Tibial artery (tissue), 4 donors: ENCODE results near the gene DLGAP1.
"Not testable (repeated sequence)": the region's sequence is repeated elsewhere in the genome, so short reads cannot be mapped to it uniquely, and the experiment has no call there.

Experiments
- DNase-seq, 2 donors: peaks; one replicate each; pipeline ENCODE4 v3.0.0-alpha.2; 2019
- H3K27ac ChIP-seq, 2 donors: fragments of 200-600 bp; sonication (generic) in 1 of 2; 1 replicate in 1 of 2; 2 replicates in 1 of 2; pipeline ENCODE4 v1.5.1; 2018 to 2019; ENCODE audit warnings: mild to moderate bottlenecking in 1 of 2
- H3K27me3 ChIP-seq, 2 donors: fragments of 200-600 bp; sonication (generic) in 1 of 2; one replicate each; pipeline versions ENCODE4 v1.5.1 to v1.6.0; 2016 to 2019
- H3K36me3 ChIP-seq, 3 donors: fragments of 200-600 bp; sonication (generic) in 2 of 3; one replicate each; pipeline ENCODE4 v1.5.1; 2016 to 2019; ENCODE audit warnings: mild to moderate bottlenecking in 2 of 3
- H3K4me1 ChIP-seq, 4 donors: fragments of 200-600 bp; sonication (generic) in 2 of 4; 1 replicate in 3 of 4; 2 replicates in 1 of 4; pipeline ENCODE4 v1.5.1; 2016 to 2019
- H3K4me3 ChIP-seq, 2 donors: fragments of 200-600 bp; sonication (generic) in 1 of 2; 1 replicate in 1 of 2; 2 replicates in 1 of 2; pipeline ENCODE4 v1.5.1; 2018 to 2019; ENCODE audit warnings: mild to moderate bottlenecking in 2 of 2
- H3K9me3 ChIP-seq, 3 donors: fragments of 200-600 bp; sonication (generic) in 1 of 3; one replicate each; pipeline ENCODE4 v1.5.1; 2016 to 2019
- intact Hi-C: fragments of 100-400 bp; cut with DNase I; formaldehyde crosslinking; loops from one replicate; pipeline ENCODE4 v1.15.0; 2023; ENCODE audit warnings: low total_unique reads
- TF ChIP-seq, protein P1 (sequence below), 2 experiments: fragments of 200-600 bp in 1 of 2; fragments of 450-650 bp in 1 of 2; IDR thresholded peaks; one replicate each; pipeline ENCODE4 v1.5.1; 2017 to 2019; ENCODE audit warnings: antibody characterized with exemption in 2 of 2, mild to moderate bottlenecking in 1 of 2, moderate library complexity in 1 of 2

The DLGAP1 gene

DNA sequence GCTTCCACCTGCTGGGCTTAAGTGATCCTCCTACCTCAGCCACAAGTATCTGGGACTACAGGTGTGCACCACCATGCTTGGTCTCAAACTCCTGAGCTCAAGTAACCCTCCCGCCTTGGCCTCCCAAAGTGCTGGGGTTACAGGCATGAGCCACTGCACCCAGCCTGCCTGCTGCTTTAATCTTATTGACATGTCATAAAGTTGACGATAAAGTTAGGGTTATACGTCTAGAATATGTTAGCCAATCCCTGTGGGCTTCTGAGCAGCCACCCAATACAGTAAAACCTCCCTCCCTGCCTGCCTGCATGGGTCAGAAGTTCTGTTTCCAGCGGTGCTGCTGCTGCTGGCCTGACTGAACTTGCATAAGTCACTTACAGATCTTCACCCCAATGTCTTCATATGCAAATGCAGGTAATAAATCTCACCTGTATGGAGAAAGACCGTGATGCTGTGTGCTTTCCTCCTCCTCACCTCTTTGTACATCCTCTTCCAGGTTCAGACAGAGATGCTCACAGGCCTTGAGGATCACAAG, 975.1 kb downstream of the DLGAP1 start:
- H3K9me3 ChIP-seq: no peaks in the 10 kb centered on the region
- H3K36me3 ChIP-seq: no peaks in the 10 kb centered on the region
- no peak for DNase-seq
- no peaks in the 10 kb centered on the region for H3K4me1 ChIP-seq
- no peaks in the 10 kb centered on the region for H3K27me3 ChIP-seq
- H3K4me3 ChIP-seq: no peak overlapping the region
- TF ChIP-seq, protein P1, sequence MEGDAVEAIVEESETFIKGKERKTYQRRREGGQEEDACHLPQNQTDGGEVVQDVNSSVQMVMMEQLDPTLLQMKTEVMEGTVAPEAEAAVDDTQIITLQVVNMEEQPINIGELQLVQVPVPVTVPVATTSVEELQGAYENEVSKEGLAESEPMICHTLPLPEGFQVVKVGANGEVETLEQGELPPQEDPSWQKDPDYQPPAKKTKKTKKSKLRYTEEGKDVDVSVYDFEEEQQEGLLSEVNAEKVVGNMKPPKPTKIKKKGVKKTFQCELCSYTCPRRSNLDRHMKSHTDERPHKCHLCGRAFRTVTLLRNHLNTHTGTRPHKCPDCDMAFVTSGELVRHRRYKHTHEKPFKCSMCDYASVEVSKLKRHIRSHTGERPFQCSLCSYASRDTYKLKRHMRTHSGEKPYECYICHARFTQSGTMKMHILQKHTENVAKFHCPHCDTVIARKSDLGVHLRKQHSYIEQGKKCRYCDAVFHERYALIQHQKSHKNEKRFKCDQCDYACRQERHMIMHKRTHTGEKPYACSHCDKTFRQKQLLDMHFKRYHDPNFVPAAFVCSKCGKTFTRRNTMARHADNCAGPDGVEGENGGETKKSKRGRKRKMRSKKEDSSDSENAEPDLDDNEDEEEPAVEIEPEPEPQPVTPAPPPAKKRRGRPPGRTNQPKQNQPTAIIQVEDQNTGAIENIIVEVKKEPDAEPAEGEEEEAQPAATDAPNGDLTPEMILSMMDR (IDR thresholded peaks at IDR 0.05): no peak
- no peak overlapping the region for H3K27ac ChIP-seq
- intact Hi-C loops: no loop called here

DNA sequence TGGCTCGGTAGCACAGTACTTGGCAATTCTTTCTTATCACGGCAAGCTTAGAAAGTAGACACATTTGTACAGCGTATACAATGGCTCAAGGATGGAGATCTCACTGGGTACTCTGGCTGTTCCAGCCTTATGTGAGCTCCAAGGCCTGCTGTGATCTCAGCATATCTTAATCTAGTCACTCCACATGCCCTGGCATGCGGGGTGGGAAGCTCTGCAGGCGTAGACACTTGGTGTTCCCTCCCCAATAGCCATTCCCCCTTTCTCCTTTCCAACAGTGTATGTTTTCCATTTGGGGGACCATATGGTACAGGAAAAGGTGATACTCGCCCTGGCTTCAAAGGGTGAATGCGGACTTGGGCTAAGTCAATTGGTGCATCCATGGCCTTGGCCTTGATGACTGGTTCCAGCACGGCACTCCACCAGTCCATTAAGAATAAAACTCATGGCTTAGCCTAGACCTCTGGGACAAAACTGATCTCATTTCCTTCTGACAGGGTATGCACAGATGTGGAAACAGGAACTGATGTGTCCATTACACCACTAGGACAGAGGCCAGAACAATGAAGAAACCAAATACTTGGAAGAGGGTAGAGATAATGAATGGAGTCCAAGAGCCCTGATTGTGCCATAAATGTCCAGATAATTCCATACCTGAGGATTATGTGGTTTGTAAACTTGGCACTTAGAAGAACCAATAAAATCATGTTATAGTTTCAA, 976.7 kb downstream of the DLGAP1 start:
- H3K27me3 ChIP-seq: no peaks in the 10 kb centered on the region
- peaks cover 0 to 3% (median 0%) of the 10 kb centered on the region in 3 donors for H3K9me3 ChIP-seq
- H3K36me3 ChIP-seq: no peaks in the 10 kb centered on the region
- TF ChIP-seq, protein P1 (IDR thresholded peaks at IDR 0.05): no peak
- DNase-seq: no peak
- no peak overlapping the region for H3K4me3 ChIP-seq
- H3K4me1 ChIP-seq: no peaks in the 10 kb centered on the region
- no peak overlapping the region for H3K27ac ChIP-seq
- intact Hi-C loops: no loop called here

DNA sequence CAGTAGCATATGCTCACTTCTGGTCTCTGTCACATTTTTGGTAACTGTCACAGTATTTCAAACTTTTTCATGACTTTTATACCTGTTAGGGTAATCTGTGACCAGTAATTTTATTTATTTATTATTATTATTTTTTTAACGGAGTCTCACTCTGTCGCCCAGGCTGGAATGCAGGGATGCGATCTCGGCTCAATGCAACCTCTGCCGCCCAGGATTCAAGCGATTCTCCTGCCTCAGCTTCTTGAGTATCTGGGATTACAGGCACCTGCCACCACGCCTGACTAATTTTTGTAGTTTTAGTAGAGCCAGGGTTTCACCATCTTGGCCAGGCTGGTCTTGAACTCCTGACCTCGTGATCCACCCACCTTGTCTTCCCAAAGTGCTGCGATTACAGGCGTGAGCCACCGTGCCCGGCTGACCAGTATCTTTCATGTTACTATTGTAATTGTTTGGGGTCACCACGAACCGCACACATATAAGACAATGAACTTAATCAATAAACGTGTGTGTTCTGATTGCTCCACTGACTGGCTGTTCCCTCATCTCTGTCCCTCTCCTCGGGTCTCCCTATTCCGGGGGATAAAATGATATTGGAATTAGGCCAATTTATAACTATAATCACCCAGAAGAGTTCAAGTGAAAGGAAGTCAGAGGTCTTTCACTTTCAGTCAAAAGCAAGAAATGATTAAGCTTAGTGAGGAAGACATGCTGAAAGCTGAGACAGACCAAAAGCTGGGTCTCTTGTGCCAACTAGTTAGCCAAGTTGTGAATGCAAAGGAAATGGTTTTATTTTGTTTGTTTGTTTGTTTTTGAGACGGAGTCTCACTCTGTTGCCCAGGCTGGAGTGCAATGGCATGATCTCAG, 982.2 kb downstream of the DLGAP1 start:
- no peak for DNase-seq
- Histone ChIP-seq H3K36me3 (no peaks in the 10 kb centered on the region), H3K4me1 (no peaks in the 10 kb centered on the region), H3K27me3 (no peaks in the 10 kb centered on the region), H3K9me3 (peaks cover 0 to 3% (median 0%) of the 10 kb centered on the region in 3 donors), H3K4me3 (no peak overlapping the region), H3K27ac (no peak overlapping the region)
- TF ChIP-seq, protein P1 (IDR thresholded peaks at IDR 0.05): no peak
- intact Hi-C loops: no loop called here

DNA sequence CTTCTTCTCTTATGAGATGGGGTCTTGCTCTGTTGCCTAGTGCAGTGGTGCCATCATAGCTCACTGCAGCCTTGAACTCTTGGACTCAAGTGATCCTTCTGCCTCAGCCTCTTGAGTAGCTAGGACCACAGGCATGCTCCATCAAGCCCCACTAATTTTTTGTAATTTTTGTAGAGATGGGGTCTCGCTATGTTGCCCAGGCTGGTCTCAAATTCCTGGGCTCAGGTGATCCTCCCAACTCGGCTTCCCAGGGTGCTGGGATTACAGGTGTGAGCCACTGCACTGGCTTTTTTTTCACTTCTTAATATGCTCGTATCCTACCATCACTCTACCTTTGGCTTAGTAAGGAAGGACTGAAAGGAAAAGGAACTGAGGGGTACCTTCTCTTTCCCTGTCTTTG, 983.0 kb downstream of the DLGAP1 start:
- DNase-seq, H3K4me1 ChIP-seq: not testable (repeated sequence)

DNA sequence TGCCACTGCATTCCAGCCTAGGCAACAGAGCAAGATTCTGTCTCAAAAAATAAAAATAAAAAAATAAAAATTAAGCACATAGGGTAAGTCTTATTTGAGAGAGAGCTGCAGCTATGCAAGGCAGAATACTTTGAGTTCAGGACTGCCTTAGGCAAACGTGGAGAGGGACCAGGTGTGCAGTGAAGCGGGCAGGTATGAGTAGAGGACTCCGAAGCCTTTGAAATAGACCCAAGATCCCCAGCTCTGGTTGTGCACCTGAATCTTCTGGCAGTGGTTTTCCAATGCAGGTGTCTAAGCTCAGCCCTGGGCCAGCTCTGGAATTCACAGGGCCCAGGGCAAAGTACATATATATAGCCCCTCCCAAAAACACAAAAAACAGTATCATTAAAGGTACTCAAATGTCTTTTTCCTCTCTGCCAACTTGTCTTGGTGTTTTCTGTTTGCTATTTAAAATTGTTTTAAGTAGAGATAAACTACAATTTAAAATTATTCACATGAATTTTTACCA, 983.9 kb downstream of the DLGAP1 start:
- TF ChIP-seq, protein P1 (IDR thresholded peaks at IDR 0.05): no peak
- peaks cover 0 to 3% (median 0%) of the 10 kb centered on the region in 3 donors for H3K9me3 ChIP-seq
- no peak overlapping the region for H3K4me3 ChIP-seq
- no peaks in the 10 kb centered on the region for H3K4me1 ChIP-seq
- no peak overlapping the region for H3K27ac ChIP-seq
- no peak for DNase-seq
- intact Hi-C loops: no loop called here
- no peaks in the 10 kb centered on the region for H3K36me3 ChIP-seq
- no peaks in the 10 kb centered on the region for H3K27me3 ChIP-seq

More for the DNA sequence above, 983.0 kb downstream of the DLGAP1 start:
- H3K36me3 ChIP-seq, H3K4me3 ChIP-seq, intact Hi-C loops, H3K9me3 ChIP-seq, H3K27ac ChIP-seq, H3K27me3 ChIP-seq: not testable (repeated sequence)

DNA sequence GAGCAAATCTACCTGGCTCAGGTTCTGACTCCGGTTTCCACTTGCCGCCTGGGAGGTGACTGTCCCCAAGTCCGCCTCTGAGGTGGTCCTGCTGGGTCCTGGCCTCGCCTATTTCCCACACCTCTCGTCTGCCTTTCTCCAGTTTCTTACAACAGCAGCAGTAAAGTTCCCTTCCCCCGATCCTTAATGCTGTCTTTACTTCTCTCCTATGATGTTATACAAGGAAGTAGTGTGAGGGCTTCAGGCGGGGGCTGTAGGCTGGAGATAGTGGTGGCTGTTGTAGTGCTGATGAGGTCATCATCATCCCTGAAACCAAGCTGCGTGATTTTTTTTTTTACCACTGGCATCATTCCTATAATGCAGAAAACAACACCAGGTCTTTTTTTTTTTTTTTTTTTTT, 986.3 kb downstream of the DLGAP1 start:
- H3K36me3 ChIP-seq: no peaks in the 10 kb centered on the region
- no peak overlapping the region for H3K4me3 ChIP-seq
- H3K4me1 ChIP-seq: no peaks in the 10 kb centered on the region
- no peaks in the 10 kb centered on the region for H3K27me3 ChIP-seq
- no peak overlapping the region for H3K27ac ChIP-seq
- H3K9me3 ChIP-seq: no peaks in the 10 kb centered on the region
- intact Hi-C loops: no loop called here
- TF ChIP-seq, protein P1 (IDR thresholded peaks at IDR 0.05): no peak
- DNase-seq: no peak
